Measurements from ENCODE around the gene RIPK4. TPM values are rescaled to one million over a fixed set of nuclear protein-coding genes. Genes with fewer than 3 reads are reported as not detected.

RIPK4 gene
- total RNA-seq, 1 donor from 2014 or later, result 28.0 TPM

DNA sequence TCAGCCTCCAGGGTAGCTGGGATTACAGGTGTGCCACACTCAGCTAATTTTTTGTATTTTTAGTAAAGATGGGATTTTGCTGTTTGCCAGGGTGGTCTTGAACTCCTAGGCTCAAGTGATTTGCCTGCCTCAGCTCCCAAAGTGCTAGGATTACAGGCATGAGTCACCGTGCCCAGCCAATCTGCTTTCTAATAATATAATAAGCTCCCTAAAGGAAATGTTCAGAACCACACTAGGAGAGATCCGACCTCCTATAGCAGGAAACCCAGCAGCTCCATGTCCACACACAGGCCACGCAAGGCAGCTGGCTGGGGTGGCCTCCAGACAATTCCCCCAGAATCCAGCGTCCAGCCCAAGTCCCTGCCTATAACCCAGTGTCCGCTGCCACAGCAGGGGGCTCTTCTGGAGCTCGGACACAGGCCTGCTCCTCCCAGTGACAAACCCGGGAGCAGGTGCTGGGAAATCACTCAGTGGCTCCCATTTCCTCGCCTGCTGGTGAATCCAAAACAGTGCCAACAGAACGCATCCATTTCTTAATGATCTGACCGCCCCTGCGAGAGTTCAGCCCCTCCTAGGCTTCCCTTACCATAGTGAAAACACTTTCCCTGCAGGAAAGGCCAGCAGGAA lies 7.5 kb downstream of the RIPK4 start:
- intact Hi-C loops (cut with DNase I), result no loop called here
- peaks cover 11% of the 10 kb centered on the region for H3K27me3 ChIP-seq

DNA sequence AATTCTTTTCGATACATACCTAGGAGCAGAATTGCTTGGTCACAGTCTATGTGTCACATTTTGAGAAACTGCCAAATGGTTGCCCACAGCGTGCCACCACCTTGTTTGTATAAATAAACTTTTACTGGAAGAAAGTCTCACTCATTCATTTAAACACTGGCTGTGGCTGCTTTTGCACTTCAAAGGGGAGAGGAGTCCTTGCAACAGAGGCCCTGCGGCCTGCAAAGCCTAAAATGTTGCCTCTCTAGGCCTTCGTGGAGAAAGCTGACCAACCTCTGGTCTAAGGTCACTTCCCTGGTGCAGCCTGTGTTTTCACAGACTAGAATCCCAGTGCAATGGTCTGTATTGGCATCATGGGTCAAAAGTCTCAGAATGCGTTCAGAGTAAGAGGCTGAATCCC lies 8.3 kb downstream of the RIPK4 start:
- no peak for DNase-seq (ENCODE audit: extremely low spot score in 2 of 2)
- no peak overlapping the region for H3K4me3 ChIP-seq
- H3K36me3 ChIP-seq, result no peaks in the 10 kb centered on the region
- H3K9me3 ChIP-seq, result no peaks in the 10 kb centered on the region
- no peak overlapping the region for H3K27ac ChIP-seq
- peaks cover 22% of the 10 kb centered on the region for H3K4me1 ChIP-seq
- H3K27me3 ChIP-seq, result peaks cover 11% of the 10 kb centered on the region
- TF ChIP-seq, protein P1, sequence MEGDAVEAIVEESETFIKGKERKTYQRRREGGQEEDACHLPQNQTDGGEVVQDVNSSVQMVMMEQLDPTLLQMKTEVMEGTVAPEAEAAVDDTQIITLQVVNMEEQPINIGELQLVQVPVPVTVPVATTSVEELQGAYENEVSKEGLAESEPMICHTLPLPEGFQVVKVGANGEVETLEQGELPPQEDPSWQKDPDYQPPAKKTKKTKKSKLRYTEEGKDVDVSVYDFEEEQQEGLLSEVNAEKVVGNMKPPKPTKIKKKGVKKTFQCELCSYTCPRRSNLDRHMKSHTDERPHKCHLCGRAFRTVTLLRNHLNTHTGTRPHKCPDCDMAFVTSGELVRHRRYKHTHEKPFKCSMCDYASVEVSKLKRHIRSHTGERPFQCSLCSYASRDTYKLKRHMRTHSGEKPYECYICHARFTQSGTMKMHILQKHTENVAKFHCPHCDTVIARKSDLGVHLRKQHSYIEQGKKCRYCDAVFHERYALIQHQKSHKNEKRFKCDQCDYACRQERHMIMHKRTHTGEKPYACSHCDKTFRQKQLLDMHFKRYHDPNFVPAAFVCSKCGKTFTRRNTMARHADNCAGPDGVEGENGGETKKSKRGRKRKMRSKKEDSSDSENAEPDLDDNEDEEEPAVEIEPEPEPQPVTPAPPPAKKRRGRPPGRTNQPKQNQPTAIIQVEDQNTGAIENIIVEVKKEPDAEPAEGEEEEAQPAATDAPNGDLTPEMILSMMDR (IDR thresholded peaks at IDR 0.05), result no peak
- no peak for TF ChIP-seq POLR2A (IDR thresholded peaks at IDR 0.05)
- no peak for TF ChIP-seq POLR2AphosphoS5 (IDR thresholded peaks at IDR 0.05; ENCODE audit: insufficient read depth in 1 of 2, low read depth in 1 of 2)
- intact Hi-C loops (cut with DNase I), result no loop called here

More for the DNA sequence above, 7.5 kb downstream of the RIPK4 start:
- no peak for DNase-seq (ENCODE audit: extremely low spot score in 2 of 2)
- peaks cover 24% of the 10 kb centered on the region for H3K4me1 ChIP-seq
- no peak for TF ChIP-seq POLR2A (IDR thresholded peaks at IDR 0.05)
- H3K27ac ChIP-seq, result no peak overlapping the region
- H3K36me3 ChIP-seq, result no peaks in the 10 kb centered on the region
- no peaks in the 10 kb centered on the region for H3K9me3 ChIP-seq
- H3K4me3 ChIP-seq, result no peak overlapping the region

DNA sequence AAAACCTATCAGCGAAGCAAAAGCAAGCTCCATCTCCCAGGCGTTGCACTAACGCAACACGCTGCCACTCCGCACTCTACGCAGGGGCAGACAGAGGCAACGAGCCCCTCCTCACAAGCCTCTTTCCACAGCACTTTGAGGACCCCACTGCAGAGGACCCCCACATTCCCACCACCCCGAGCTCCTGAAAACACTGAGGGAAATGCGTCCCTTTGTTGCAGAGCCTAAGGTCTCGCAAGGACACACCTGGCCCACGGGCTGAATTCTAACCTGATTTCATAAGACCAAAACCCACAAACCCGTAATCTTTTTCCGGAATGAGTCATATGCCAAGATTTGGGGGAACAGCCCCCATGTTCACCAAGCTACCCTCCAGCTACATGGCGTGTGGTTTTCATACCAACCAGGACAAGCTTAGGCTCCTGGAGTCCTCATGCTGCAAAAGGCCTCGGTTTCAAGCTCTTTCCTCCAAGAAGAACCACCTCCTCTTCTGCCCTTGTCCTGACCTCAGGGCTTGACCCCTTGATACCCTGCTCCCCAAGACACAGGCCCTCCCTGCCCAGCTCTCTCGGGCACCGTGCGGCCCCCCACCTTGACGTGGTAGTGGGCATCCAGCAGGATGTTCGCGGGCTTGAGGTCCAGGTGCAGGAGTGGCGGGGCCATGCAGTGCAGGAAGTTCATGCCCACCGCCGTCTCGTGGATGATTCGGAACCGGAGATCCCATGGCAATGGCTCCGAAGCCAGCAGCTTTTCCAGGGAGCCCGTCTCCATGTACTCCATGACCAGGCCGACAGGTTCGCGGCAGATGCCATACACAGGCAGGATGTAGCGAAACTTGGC lies 10.7 kb downstream of the RIPK4 start:
- Histone ChIP-seq H3K27me3 (no peaks in the 10 kb centered on the region), H3K4me3 (no peak overlapping the region), H3K4me1 (peaks cover 29% of the 10 kb centered on the region), H3K9me3 (no peaks in the 10 kb centered on the region), H3K27ac (no peak overlapping the region), H3K36me3 (no peaks in the 10 kb centered on the region)
- DNase-seq (ENCODE audit: extremely low spot score in 2 of 2), result no peak
- intact Hi-C loops (cut with DNase I), result no loop called here
- TF ChIP-seq POLR2AphosphoS5 (IDR thresholded peaks at IDR 0.05; ENCODE audit: insufficient read depth in 1 of 2, low read depth in 1 of 2) (no peak), POLR2A (IDR thresholded peaks at IDR 0.05) (no peak)
- TF ChIP-seq, protein P1 (IDR thresholded peaks at IDR 0.05), result no peak

DNA sequence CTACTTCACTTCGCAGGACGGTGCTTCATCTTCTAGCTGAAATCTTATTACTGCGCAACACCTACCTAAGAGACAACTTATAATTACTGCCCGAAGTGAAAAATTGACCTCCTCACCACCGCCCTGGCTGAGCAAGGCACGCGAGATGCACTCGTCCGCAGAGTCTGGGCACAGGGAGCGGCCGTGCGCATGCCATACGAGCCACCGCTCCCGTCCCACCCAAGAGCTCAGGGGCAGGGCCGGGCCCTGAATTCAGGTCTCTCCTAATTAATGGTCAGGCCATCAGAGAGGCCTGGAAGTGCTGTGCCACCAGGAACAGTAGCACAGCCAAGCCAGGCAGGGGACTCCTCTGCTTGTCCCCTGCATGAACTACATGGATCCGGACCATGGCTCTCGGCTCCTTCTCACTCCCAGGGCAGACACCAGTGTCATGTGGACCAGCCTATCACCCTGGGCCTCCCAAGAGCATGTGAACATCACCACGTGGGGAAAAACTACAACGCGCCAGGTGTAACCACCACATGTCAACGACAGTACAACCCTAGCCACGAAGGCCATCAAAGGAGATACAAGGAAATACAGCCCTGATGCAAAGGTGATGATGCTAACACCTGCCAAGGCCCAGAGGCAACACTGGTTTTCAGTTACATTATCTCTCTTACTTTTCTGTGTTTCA lies 11.5 kb downstream of the RIPK4 start:
- H3K4me3 ChIP-seq, result no peak overlapping the region
- no peak for DNase-seq (ENCODE audit: extremely low spot score in 2 of 2)
- intact Hi-C loops (cut with DNase I), result no loop called here
- H3K4me1 ChIP-seq, result peaks cover 32% of the 10 kb centered on the region
- no peaks in the 10 kb centered on the region for H3K9me3 ChIP-seq
- H3K36me3 ChIP-seq, result no peaks in the 10 kb centered on the region
- TF ChIP-seq POLR2A (IDR thresholded peaks at IDR 0.05) (no peak), POLR2AphosphoS5 (IDR thresholded peaks at IDR 0.05; ENCODE audit: insufficient read depth in 1 of 2, low read depth in 1 of 2) (no peak)
- TF ChIP-seq, protein P1 (IDR thresholded peaks at IDR 0.05), result no peak
- no peak overlapping the region for H3K27ac ChIP-seq
- H3K27me3 ChIP-seq, result no peaks in the 10 kb centered on the region

DNA sequence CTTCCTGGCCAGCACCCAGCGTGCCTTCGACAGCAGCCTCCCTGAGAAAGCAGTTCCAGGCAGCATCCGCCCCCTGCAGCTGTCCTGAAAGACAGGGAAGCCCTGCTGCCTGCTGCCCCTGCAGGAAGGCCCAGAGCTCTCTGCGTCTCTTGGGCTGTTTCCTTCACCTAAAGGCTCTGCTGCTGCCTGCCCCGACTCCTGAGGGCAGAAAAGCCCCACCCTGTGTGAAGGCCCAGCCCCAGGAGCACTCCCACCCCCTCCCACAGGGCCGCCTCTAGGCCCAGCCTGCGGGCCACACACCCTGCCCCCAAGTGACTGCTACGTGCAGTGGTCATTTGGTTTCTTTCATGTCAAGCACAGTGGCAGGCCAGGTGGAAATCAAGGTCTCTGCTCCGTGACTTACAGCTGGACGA lies 12.4 kb downstream of the RIPK4 start:
- no peak for DNase-seq (ENCODE audit: extremely low spot score in 2 of 2)
- Histone ChIP-seq H3K36me3 (no peaks in the 10 kb centered on the region), H3K27me3 (no peaks in the 10 kb centered on the region), H3K9me3 (no peaks in the 10 kb centered on the region), H3K4me3 (no peak overlapping the region), H3K4me1 (peaks cover 35% of the 10 kb centered on the region), H3K27ac (no peak overlapping the region)
- TF ChIP-seq, protein P1 (IDR thresholded peaks at IDR 0.05), result no peak
- no peak for TF ChIP-seq POLR2AphosphoS5 (IDR thresholded peaks at IDR 0.05; ENCODE audit: insufficient read depth in 1 of 2, low read depth in 1 of 2)
- TF ChIP-seq POLR2A (IDR thresholded peaks at IDR 0.05), result no peak
- intact Hi-C loops (cut with DNase I), result no loop called here
